HG02798 (cell line): Measurements from ENCODE around the gene DNAJC25.

Experiments used
- ATAC-seq: cut with Tn5 transposase; IDR thresholded peaks from one replicate; pipeline ENCODE4 v1.9.1; 2021; ENCODE audit warnings: mild to moderate bottlenecking; ENCODE audit not compliant: unreplicated experiment, poor library complexity

DNAJC25 gene

GRCh38 chr9:111622626-111623025 is 8.5 kb upstream of the DNAJC25 start:
- ATAC-seq: no peak

GRCh38 chr9:111627260-111627963 is 3.7 kb upstream of the DNAJC25 start:
- no peak for ATAC-seq

- ATAC-seq: no peak
These were observed 2.7 kb upstream of the DNAJC25 start for GRCh38 chr9:111628411-111628810.

- peak; percentile 21 for ATAC-seq
These were observed 761 bp upstream of the DNAJC25 start for GRCh38 chr9:111630182-111630963.

GRCh38 chr9:111630964-111631213 is 245 bp upstream of the DNAJC25 start:
- ATAC-seq: no peak

GRCh38 chr9:111632060-111632459 is 926 bp downstream of the DNAJC25 start:
- no peak for ATAC-seq

- ATAC-seq: no peak
These were observed 1.7 kb downstream of the DNAJC25 start for GRCh38 chr9:111632695-111633388.

GRCh38 chr9:111633389-111633736 is 2.2 kb downstream of the DNAJC25 start:
- ATAC-seq: no peak

- no peak for ATAC-seq
These were observed 3.7 kb downstream of the DNAJC25 start for GRCh38 chr9:111634860-111635259.

GRCh38 chr9:111637421-111637950 is 6.4 kb downstream of the DNAJC25 start:
- ATAC-seq: no peak

GRCh38 chr9:111644195-111644772 is 13.2 kb downstream of the DNAJC25 start:
- no peak for ATAC-seq

GRCh38 chr9:111645806-111646205 is 14.7 kb downstream of the DNAJC25 start:
- no peak for ATAC-seq

GRCh38 chr9:111646417-111646816 is 15.3 kb downstream of the DNAJC25 start:
- no peak for ATAC-seq

GRCh38 chr9:111648066-111648465 is 16.9 kb downstream of the DNAJC25 start:
- no peak for ATAC-seq

GRCh38 chr9:111649016-111649415 is 17.9 kb downstream of the DNAJC25 start:
- no peak for ATAC-seq

GRCh38 chr9:111657051-111657450 is 25.9 kb downstream of the DNAJC25 start:
- no peak for ATAC-seq

GRCh38 chr9:111658943-111659342 is 27.8 kb downstream of the DNAJC25 start:
- no peak for ATAC-seq

GRCh38 chr9:111659691-111660090 is 28.6 kb downstream of the DNAJC25 start:
- no peak for ATAC-seq

GRCh38 chr9:111661150-111661801 is 30.1 kb downstream of the DNAJC25 start, which contains the start of gene GNG10:
GNG10 (plus strand) TSS chr9:111661605; CDS start chr9:111661635, 30 bp downstream.
- peak; percentile 93 for ATAC-seq

- ATAC-seq: peak; percentile 36
These were observed 30.8 kb downstream of the DNAJC25 start for GRCh38 chr9:111661802-111662521.
